ENCODE data around the gene PCDHGA11.

The PCDHGA11 gene

DNA sequence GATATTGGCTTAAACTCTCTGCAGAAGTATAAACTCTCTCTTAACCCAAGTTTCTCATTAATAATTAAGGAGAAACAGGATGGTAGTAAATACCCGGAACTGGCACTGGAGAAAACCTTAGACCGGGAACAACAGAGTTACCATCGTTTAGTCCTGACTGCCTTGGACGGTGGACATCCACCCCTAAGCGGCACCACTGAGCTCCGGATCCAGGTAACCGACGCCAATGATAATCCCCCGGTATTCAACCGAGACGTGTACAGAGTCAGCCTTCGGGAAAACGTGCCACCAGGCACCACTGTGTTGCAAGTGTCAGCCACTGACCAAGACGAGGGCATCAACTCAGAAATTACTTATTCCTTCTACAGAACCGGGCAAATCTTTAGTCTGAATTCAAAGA lies 22.2 kb upstream of the PCDHGA11 start:
- Histone ChIP-seq H3K36me3 (ENCODE audit: low read length) (peaks cover 10% of the 10 kb centered on the region; the same call in 1 of the 2 replicates), H3K9me2 (replicated peaks; ENCODE audit: insufficient read depth, low read length) (no peaks in the 10 kb centered on the region), H3K4me3 (ENCODE audit: insufficient read depth, low read length, poor library complexity, severe bottlenecking) (no peak overlapping the region), H3K27me3 (ENCODE audit: low read length) (no peaks in the 10 kb centered on the region), H3K4me2 (ENCODE audit: low read depth, low read length, poor library complexity, severe bottlenecking) (no peak overlapping the region), H3K79me2 (ENCODE audit: insufficient read depth, low read length) (no peaks in the 10 kb centered on the region), H2AFZ (ENCODE audit: low read depth, low read length, severe bottlenecking) (no peak overlapping the region), H3K9me3 (ENCODE audit: insufficient read depth, low read length) (peaks cover 23% of the 10 kb centered on the region; the same call in 1 of the 2 replicates), H4K20me1 (ENCODE audit: low read depth, low read length) (no peaks in the 10 kb centered on the region), H3K27ac (ENCODE audit: low read depth, low read length) (no peak overlapping the region), H3K9ac (ENCODE audit: low read length) (no peak overlapping the region), H3F3A (ENCODE audit: insufficient read depth) (no peaks in the 10 kb centered on the region; the same call in 1 of the 2 replicates)
- TF ChIP-seq EZH2phosphoT487 (conservative IDR thresholded peaks at IDR 0.05; ENCODE audit: low read length) = no peak
- TF ChIP-seq, protein P1, sequence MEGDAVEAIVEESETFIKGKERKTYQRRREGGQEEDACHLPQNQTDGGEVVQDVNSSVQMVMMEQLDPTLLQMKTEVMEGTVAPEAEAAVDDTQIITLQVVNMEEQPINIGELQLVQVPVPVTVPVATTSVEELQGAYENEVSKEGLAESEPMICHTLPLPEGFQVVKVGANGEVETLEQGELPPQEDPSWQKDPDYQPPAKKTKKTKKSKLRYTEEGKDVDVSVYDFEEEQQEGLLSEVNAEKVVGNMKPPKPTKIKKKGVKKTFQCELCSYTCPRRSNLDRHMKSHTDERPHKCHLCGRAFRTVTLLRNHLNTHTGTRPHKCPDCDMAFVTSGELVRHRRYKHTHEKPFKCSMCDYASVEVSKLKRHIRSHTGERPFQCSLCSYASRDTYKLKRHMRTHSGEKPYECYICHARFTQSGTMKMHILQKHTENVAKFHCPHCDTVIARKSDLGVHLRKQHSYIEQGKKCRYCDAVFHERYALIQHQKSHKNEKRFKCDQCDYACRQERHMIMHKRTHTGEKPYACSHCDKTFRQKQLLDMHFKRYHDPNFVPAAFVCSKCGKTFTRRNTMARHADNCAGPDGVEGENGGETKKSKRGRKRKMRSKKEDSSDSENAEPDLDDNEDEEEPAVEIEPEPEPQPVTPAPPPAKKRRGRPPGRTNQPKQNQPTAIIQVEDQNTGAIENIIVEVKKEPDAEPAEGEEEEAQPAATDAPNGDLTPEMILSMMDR (IDR thresholded peaks at IDR 0.05; ENCODE audit: insufficient read depth, low read length, poor library complexity, severe bottlenecking) = no peak

DNA sequence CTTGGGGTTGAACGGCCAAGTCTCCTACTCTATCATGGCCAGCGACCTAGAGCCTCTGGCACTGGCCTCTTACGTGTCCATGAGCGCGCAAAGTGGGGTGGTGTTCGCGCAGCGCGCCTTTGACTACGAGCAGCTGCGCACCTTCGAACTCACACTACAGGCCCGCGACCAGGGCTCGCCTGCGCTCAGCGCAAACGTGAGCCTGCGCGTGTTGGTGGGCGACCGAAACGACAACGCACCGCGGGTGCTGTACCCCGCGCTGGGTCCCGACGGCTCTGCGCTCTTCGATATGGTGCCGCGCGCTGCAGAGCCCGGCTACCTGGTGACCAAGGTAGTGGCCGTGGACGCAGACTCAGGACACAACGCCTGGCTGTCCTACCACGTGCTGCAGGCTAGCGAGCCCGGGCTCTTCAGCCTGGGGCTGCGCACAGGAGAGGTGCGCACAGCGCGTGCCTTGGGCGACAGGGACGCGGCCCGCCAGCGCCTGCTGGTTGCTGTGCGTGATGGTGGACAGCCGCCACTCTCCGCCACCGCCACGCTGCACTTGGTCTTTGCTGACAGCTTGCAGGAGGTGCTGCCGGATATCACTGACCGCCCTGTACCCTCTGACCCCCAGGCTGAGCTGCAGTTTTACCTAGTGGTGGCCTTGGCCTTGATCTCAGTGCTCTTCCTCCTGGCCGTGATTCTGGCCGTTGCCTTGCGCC lies 21.1 kb upstream of the PCDHGA11 start:
- Histone ChIP-seq H3K4me2 (ENCODE audit: low read depth, low read length, poor library complexity, severe bottlenecking) (no peak overlapping the region), H3K79me2 (ENCODE audit: insufficient read depth, low read length) (no peaks in the 10 kb centered on the region; the same call in 1 of the 2 replicates), H4K20me1 (ENCODE audit: low read depth, low read length) (no peaks in the 10 kb centered on the region), H3K9me2 (replicated peaks; ENCODE audit: insufficient read depth, low read length) (no peaks in the 10 kb centered on the region), H3K36me3 (ENCODE audit: low read length) (peaks cover 10% of the 10 kb centered on the region; the same call in 1 of the 2 replicates), H2AFZ (ENCODE audit: low read depth, low read length, severe bottlenecking) (no peak overlapping the region), H3K9ac (ENCODE audit: low read length) (no peak overlapping the region), H3F3A (ENCODE audit: insufficient read depth) (no peaks in the 10 kb centered on the region; the same call in 1 of the 2 replicates), H3K9me3 (ENCODE audit: insufficient read depth, low read length) (peaks cover 23% of the 10 kb centered on the region; the same call in 1 of the 2 replicates), H3K4me3 (ENCODE audit: insufficient read depth, low read length, poor library complexity, severe bottlenecking) (no peak overlapping the region), H3K27me3 (ENCODE audit: low read length) (no peaks in the 10 kb centered on the region), H3K27ac (ENCODE audit: low read depth, low read length) (no peak overlapping the region)
- TF ChIP-seq EZH2phosphoT487 (conservative IDR thresholded peaks at IDR 0.05; ENCODE audit: low read length) = no peak
- TF ChIP-seq, protein P1 (IDR thresholded peaks at IDR 0.05; ENCODE audit: insufficient read depth, low read length, poor library complexity, severe bottlenecking) = no peak

GRCh38 chr5:141402553-141403243 lies 18.2 kb upstream of the PCDHGA11 start, which contains the start of gene PCDHGA9:
PCDHGA9 (plus strand) TSS chr5:141402778; CDS start chr5:141402953, 175 bp downstream.
- no peak within 1 kb of the TSS for H2AFZ ChIP-seq (ENCODE audit: low read depth, low read length, severe bottlenecking)
- no peaks in the 10 kb centered on the region; the same call in 1 of the 2 replicates for H3K79me2 ChIP-seq (ENCODE audit: insufficient read depth, low read length)
- H3K4me3 ChIP-seq (ENCODE audit: insufficient read depth, low read length, poor library complexity, severe bottlenecking) = no peak within 1 kb of the TSS
- H3K27me3 ChIP-seq (ENCODE audit: low read length) = no peaks in the 10 kb centered on the region
- no peak within 1 kb of the TSS for H3K9ac ChIP-seq (ENCODE audit: low read length)
- H3K4me2 ChIP-seq (ENCODE audit: low read depth, low read length, poor library complexity, severe bottlenecking) = no peak within 1 kb of the TSS
- H3K9me3 ChIP-seq (ENCODE audit: insufficient read depth, low read length) = peaks cover 32% of the 10 kb centered on the region; the same call in 1 of the 2 replicates
- TF ChIP-seq, protein P1 (IDR thresholded peaks at IDR 0.05; ENCODE audit: insufficient read depth, low read length, poor library complexity, severe bottlenecking) = no peak
- no peak for TF ChIP-seq EZH2phosphoT487 (conservative IDR thresholded peaks at IDR 0.05; ENCODE audit: low read length)
- H3F3A ChIP-seq (ENCODE audit: insufficient read depth) = no peaks in the 10 kb centered on the region
- no peaks in the 10 kb centered on the region for H3K9me2 ChIP-seq (replicated peaks; ENCODE audit: insufficient read depth, low read length)
- no peaks in the 10 kb centered on the region for H4K20me1 ChIP-seq (ENCODE audit: low read depth, low read length)
- H3K36me3 ChIP-seq (ENCODE audit: low read length) = peaks cover 22% of the 10 kb centered on the region
- no peak within 1 kb of the TSS for H3K27ac ChIP-seq (ENCODE audit: low read depth, low read length)
